B cell (primary cell): ENCODE results near the gene BRI3.

Experiments used
- CTCF ChIP-seq: fragments of 200-600 bp; IDR thresholded peaks from one replicate; pipeline ENCODE4 v1.8.0; 2022; ENCODE audit warnings: antibody characterized with exemption, mild to moderate bottlenecking
- EZH2 ChIP-seq: IDR thresholded peaks from 2 replicates; pipeline ENCODE4 v1.6.1; 2012; ENCODE audit warnings: borderline replicate concordance, low read depth, mild to moderate bottlenecking, moderate library complexity, low read length; ENCODE audit not compliant: insufficient read depth, poor library complexity, severe bottlenecking

- TF ChIP-seq CTCF (no peak), EZH2 (no peak)
Observed at GRCh38 chr7:98242934-98243333, 38.6 kb upstream of the BRI3 start.
